Measurements from ENCODE around the gene ZNF182.

DNA sequence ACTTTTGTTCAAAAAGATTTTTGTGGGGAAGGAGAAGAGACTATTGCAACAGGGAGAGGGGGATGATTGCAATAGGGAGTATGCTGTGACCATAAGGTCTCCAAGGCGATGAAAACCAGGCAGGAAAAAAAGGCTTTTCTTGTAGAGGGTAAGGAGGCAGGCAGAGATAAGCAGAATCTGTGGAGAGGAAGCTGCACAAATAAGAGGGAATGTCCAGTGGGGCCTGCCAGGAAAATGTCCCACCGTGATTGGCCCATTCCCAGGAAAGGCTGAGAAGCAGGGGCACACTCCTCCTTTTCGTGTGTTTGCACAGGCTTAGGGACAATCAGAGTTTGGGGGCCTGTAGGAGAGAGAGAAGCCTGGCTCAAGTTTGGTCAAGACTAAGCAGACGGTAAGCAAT is 32.1 kb upstream of the ZNF182 start:
- TF ChIP-seq CTCF (IDR thresholded peaks at IDR 0.05) (no peak), EZH2 (IDR thresholded peaks at IDR 0.05) (no peak)
